Stomach (tissue), 4 donors: ENCODE data around the gene OR2G3.

Experiments used
- CTCF ChIP-seq, 7 experiments: fragments of 450-650 bp in 4 of 7; fragments of 200-600 bp in 3 of 7; sonication (generic) in 3 of 7; IDR thresholded peaks; one replicate each; pipeline ENCODE4 v1.5.1; 2016 to 2019; ENCODE audit warnings: antibody characterized with exemption in 7 of 7, control low read depth in 2 of 7, mild to moderate bottlenecking in 1 of 7
- POLR2AphosphoS5 ChIP-seq, 3 donors: sonication (generic); formaldehyde crosslinking; IDR thresholded peaks; one replicate each; pipeline ENCODE4 v1.6.1; 2016; ENCODE audit warnings: antibody characterized with exemption in 3 of 3

- TF ChIP-seq CTCF (IDR thresholded peaks at IDR 0.05) (no peak), POLR2AphosphoS5 (IDR thresholded peaks at IDR 0.05) (no peak)
These were observed 32.6 kb downstream of the OR2G3 start for GRCh38 chr1:247638011-247638410.
